ENCODE measurements around the gene MDM4.
"Not testable (repeated sequence)": the region's sequence is repeated elsewhere in the genome, so short reads cannot be mapped to it uniquely, and the experiment has no call there.

MDM4 gene

GRCh38 chr1:204511366-204511765 is 4.8 kb upstream of the MDM4 start:
- H3K4me2 ChIP-seq (ENCODE audit: insufficient read depth, low read length), result no peak overlapping the region
- DNase-seq (no peak), ATAC-seq (ENCODE audit: insufficient read depth, low read depth) (no peak)
- no peaks in the 10 kb centered on the region for H3K9me3 ChIP-seq (ENCODE audit: insufficient read depth, low read length, severe bottlenecking)
- peaks cover 5% of the 10 kb centered on the region for H3K79me2 ChIP-seq (ENCODE audit: insufficient read depth, low read length)
- H3K27me3 ChIP-seq (ENCODE audit: insufficient read depth, low read length, poor library complexity), result no peaks in the 10 kb centered on the region
- no peak overlapping the region for H3K9ac ChIP-seq (ENCODE audit: low read depth, low read length)
- no peak overlapping the region for H2AFZ ChIP-seq (ENCODE audit: low read depth, low read length)
- H3K4me1 ChIP-seq (ENCODE audit: insufficient read depth, low read length), result peaks cover 33% of the 10 kb centered on the region
- H3K36me3 ChIP-seq (ENCODE audit: insufficient read depth, low read length), result no peaks in the 10 kb centered on the region; the same call in 1 of the 2 replicates
- no peak overlapping the region for H3K4me3 ChIP-seq (ENCODE audit: low read depth in 1 of 2, low read length in 2 of 2)
- H3K27ac ChIP-seq (ENCODE audit: low read length), result no peak overlapping the region
- TF ChIP-seq, protein P1, sequence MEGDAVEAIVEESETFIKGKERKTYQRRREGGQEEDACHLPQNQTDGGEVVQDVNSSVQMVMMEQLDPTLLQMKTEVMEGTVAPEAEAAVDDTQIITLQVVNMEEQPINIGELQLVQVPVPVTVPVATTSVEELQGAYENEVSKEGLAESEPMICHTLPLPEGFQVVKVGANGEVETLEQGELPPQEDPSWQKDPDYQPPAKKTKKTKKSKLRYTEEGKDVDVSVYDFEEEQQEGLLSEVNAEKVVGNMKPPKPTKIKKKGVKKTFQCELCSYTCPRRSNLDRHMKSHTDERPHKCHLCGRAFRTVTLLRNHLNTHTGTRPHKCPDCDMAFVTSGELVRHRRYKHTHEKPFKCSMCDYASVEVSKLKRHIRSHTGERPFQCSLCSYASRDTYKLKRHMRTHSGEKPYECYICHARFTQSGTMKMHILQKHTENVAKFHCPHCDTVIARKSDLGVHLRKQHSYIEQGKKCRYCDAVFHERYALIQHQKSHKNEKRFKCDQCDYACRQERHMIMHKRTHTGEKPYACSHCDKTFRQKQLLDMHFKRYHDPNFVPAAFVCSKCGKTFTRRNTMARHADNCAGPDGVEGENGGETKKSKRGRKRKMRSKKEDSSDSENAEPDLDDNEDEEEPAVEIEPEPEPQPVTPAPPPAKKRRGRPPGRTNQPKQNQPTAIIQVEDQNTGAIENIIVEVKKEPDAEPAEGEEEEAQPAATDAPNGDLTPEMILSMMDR (IDR thresholded peaks at IDR 0.05; ENCODE audit: borderline replicate concordance, extremely low read depth, low read length, poor library complexity, severe bottlenecking), result no peak
- TF ChIP-seq EZH2 (IDR thresholded peaks at IDR 0.05; ENCODE audit: borderline replicate concordance, low read depth, low read length, severe bottlenecking), result no peak
- H4K20me1 ChIP-seq (ENCODE audit: insufficient read depth, low read length), result no peaks in the 10 kb centered on the region

DNA sequence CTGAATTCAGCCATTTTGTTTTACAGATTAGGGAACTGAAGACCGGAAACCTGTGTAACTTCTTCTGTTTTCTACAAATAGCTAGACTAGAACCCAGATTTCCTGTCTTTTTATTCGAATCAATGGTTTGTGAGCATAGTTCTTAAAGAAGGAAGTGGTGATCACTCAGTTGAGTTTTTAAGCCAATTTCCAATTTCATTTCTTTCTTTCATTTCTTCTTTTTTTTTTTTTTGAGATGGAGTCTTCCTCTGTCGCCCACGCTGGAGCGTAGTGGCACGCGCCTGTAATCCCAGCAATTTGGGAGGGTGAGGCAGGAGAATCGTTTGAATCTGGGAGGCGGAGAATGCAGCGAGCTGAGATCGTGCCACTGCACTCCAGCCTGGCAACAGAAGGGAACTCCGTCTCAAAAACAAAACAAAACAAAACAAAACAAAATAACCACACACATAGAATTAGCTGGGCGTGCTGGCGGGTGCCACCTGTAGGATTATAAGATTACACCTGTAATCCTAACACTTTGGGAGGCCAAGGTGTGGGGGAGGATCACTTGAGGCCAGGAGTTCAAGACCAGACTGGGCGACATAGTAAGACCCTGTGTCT is 3.0 kb upstream of the MDM4 start:
- Histone ChIP-seq H3K4me3 (ENCODE audit: low read depth in 1 of 2, low read length in 2 of 2) (no peak overlapping the region), H4K20me1 (ENCODE audit: insufficient read depth, low read length) (0 out of 2 replicates have a peak, but pooled peaks cover 3% of the 10 kb centered on the region), H3K4me1 (ENCODE audit: insufficient read depth, low read length) (peaks cover 36% of the 10 kb centered on the region), H3K9me3 (ENCODE audit: insufficient read depth, low read length, severe bottlenecking) (no peaks in the 10 kb centered on the region), H2AFZ (ENCODE audit: low read depth, low read length) (no peak overlapping the region; the same call in 1 of the 2 replicates), H3K4me2 (ENCODE audit: insufficient read depth, low read length) (no peak overlapping the region), H3K79me2 (ENCODE audit: insufficient read depth, low read length) (peaks cover 24% of the 10 kb centered on the region), H3K36me3 (ENCODE audit: insufficient read depth, low read length) (peaks cover 11% of the 10 kb centered on the region), H3K27ac (ENCODE audit: low read length) (no peak overlapping the region), H3K27me3 (ENCODE audit: insufficient read depth, low read length, poor library complexity) (no peaks in the 10 kb centered on the region), H3K9ac (ENCODE audit: low read depth, low read length) (no peak overlapping the region)
- DNase-seq (no peak), ATAC-seq (ENCODE audit: insufficient read depth, low read depth) (no peak)
- TF ChIP-seq, protein P1 (IDR thresholded peaks at IDR 0.05; ENCODE audit: borderline replicate concordance, extremely low read depth, low read length, poor library complexity, severe bottlenecking), result no peak
- no peak for TF ChIP-seq EZH2 (IDR thresholded peaks at IDR 0.05; ENCODE audit: borderline replicate concordance, low read depth, low read length, severe bottlenecking)

- H3K79me2 ChIP-seq (ENCODE audit: insufficient read depth, low read length), result peaks cover 40% of the 10 kb centered on the region
- H4K20me1 ChIP-seq (ENCODE audit: insufficient read depth, low read length), result peaks cover 8% of the 10 kb centered on the region; the same call in 1 of the 2 replicates
- H2AFZ ChIP-seq (ENCODE audit: low read depth, low read length), result no peak overlapping the region; the same call in 1 of the 2 replicates
- H3K9me3 ChIP-seq (ENCODE audit: insufficient read depth, low read length, severe bottlenecking), result no peaks in the 10 kb centered on the region
- no peaks in the 10 kb centered on the region for H3K27me3 ChIP-seq (ENCODE audit: insufficient read depth, low read length, poor library complexity)
- ATAC-seq (ENCODE audit: insufficient read depth, low read depth), result no peak
- H3K27ac ChIP-seq (ENCODE audit: low read length), result peak overlapping the region; percentile 8; the same call in 1 of the 2 replicates
- no peak overlapping the region for H3K9ac ChIP-seq (ENCODE audit: low read depth, low read length)
- H3K4me2 ChIP-seq (ENCODE audit: insufficient read depth, low read length), result no peak overlapping the region
- no peak overlapping the region for H3K4me3 ChIP-seq (ENCODE audit: low read depth in 1 of 2, low read length in 2 of 2)
- peaks cover 20% of the 10 kb centered on the region for H3K36me3 ChIP-seq (ENCODE audit: insufficient read depth, low read length)
- no peak for TF ChIP-seq EZH2 (IDR thresholded peaks at IDR 0.05; ENCODE audit: borderline replicate concordance, low read depth, low read length, severe bottlenecking)
- TF ChIP-seq, protein P1 (IDR thresholded peaks at IDR 0.05; ENCODE audit: borderline replicate concordance, extremely low read depth, low read length, poor library complexity, severe bottlenecking), result no peak
- peaks cover 52% of the 10 kb centered on the region for H3K4me1 ChIP-seq (ENCODE audit: insufficient read depth, low read length)
- DNase-seq, result no peak
Measured at GRCh38 chr1:204514828-204515227, 1.4 kb upstream of the MDM4 start.

- DNase-seq; ATAC-seq (ENCODE audit: insufficient read depth, low read depth); H3K27me3 ChIP-seq (ENCODE audit: insufficient read depth, low read length, poor library complexity); H3K9me3 ChIP-seq (ENCODE audit: insufficient read depth, low read length, severe bottlenecking); H2AFZ ChIP-seq (ENCODE audit: low read depth, low read length): not testable (repeated sequence)
- Histone ChIP-seq H3K79me2 (ENCODE audit: insufficient read depth, low read length) (peaks cover 58% of the 10 kb centered on the region), H3K4me3 (ENCODE audit: low read depth in 1 of 2, low read length in 2 of 2) (peak overlapping the region; percentile 68 to 79), H3K36me3 (ENCODE audit: insufficient read depth, low read length) (peaks cover 24% of the 10 kb centered on the region), H3K9ac (ENCODE audit: low read depth, low read length) (peak overlapping the region; percentile 81), H4K20me1 (ENCODE audit: insufficient read depth, low read length) (peaks cover 12% of the 10 kb centered on the region; the same call in 1 of the 2 replicates), H3K4me2 (ENCODE audit: insufficient read depth, low read length) (peak overlapping the region; percentile 60), H3K4me1 (ENCODE audit: insufficient read depth, low read length) (peaks cover 77% of the 10 kb centered on the region), H3K27ac (ENCODE audit: low read length) (peak overlapping the region; percentile 95)
Measured at GRCh38 chr1:204517382-204517781, 1.2 kb downstream of the MDM4 start.
